Activated B cell treated with CpG ODN at 0.5 μM for 24 hours (primary cell): ENCODE measurements around the gene ADAMTS17. TPM values are rescaled to one million over a fixed set of nuclear protein-coding genes. Genes with fewer than 3 reads are reported as not detected.

Experiments
- ATAC-seq: fragments of 200-7000 bp; cut with Tn5 transposase; one replicate; pipeline ENCODE4 v1.10.0; 2021; ENCODE audit warnings: low read depth, mild to moderate bottlenecking, moderate library complexity
- CTCF ChIA-PET: fragments of 350-600 bp; sonication (Branson Sonifier 250); formaldehyde crosslinking; loops from one replicate; lab custom pipeline; 2021; ENCODE audit warnings: antibody characterized with exemption; lab: Charles Lee
- POLR2A ChIA-PET: fragments of 350-600 bp; sonication (Branson Sonifier 250); formaldehyde crosslinking; loops from one replicate; lab custom pipeline; 2021; ENCODE audit warnings: antibody characterized with exemption; lab: Charles Lee
- DNase-seq: peaks from one replicate; pipeline ENCODE4 v3.0.0; 2022
- H3K27ac Mint-ChIP-seq: one replicate; pipeline ENCODE4 v1.8.0; 2020; ENCODE audit warnings: mixed read lengths
- H3K27me3 Mint-ChIP-seq: one replicate; pipeline ENCODE4 v1.8.0; 2021; ENCODE audit warnings: mixed read lengths
- H3K36me3 Mint-ChIP-seq: one replicate; pipeline ENCODE4 v1.8.0; 2021; ENCODE audit warnings: low read depth, mixed read lengths
- H3K4me1 Mint-ChIP-seq: one replicate; pipeline ENCODE4 v1.8.0; 2021; ENCODE audit warnings: mixed read lengths
- H3K4me3 Mint-ChIP-seq: one replicate; pipeline ENCODE4 v1.8.0; 2020; ENCODE audit warnings: mild to moderate bottlenecking, mixed read lengths
- H3K9me3 Mint-ChIP-seq: one replicate; pipeline ENCODE4 v1.8.0; 2020; ENCODE audit warnings: mixed read lengths
- intact Hi-C: fragments of 100-400 bp; cut with micrococcal nuclease; formaldehyde crosslinking; loops from one replicate; pipeline ENCODE4 v1.15.1; 2024
- total RNA-seq: library from RNA; stranded (reverse); gene quantifications from 2 replicates; pipeline ENCODE4 v1.2.3, GENCODE V29; 2022
- TF ChIP-seq, protein P1 (sequence below): fragments of 200-600 bp; IDR thresholded peaks from one replicate; pipeline ENCODE4 v1.8.0; 2022; ENCODE audit warnings: antibody characterized with exemption, mild to moderate bottlenecking

ADAMTS17 gene
- total RNA-seq, 1 donor from 2014 or later = 1.6 TPM

DNA sequence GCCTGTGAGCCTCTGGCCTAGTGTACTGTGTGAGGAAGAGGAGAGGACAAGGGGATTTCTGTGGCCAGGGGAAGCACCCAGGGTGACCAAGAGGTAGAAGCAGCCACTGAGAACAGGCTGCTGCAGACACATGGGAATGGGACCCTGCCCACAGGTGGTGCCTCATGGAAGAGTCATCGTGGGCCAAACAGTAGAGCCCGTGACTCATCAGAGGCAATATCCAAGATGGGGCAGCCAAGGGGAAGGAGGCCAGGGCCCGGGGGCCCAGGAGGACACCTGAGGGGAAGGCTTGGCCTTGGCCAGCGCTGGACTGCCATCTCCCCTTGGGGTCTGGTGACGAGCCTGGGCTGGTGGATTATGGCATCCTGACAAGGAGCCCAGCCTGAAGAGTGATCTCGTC, 333.5 kb downstream of the ADAMTS17 start:
- intact Hi-C loops = no loop called here
- Mint-ChIP-seq H3K36me3 (no peaks in the 10 kb centered on the region), H3K27me3 (peaks cover 3% of the 10 kb centered on the region), H3K4me3 (no peak overlapping the region), H3K9me3 (peaks cover 4% of the 10 kb centered on the region), H3K27ac (no peak overlapping the region), H3K4me1 (no peaks in the 10 kb centered on the region)
- no peak for ATAC-seq
- TF ChIP-seq, protein P1, sequence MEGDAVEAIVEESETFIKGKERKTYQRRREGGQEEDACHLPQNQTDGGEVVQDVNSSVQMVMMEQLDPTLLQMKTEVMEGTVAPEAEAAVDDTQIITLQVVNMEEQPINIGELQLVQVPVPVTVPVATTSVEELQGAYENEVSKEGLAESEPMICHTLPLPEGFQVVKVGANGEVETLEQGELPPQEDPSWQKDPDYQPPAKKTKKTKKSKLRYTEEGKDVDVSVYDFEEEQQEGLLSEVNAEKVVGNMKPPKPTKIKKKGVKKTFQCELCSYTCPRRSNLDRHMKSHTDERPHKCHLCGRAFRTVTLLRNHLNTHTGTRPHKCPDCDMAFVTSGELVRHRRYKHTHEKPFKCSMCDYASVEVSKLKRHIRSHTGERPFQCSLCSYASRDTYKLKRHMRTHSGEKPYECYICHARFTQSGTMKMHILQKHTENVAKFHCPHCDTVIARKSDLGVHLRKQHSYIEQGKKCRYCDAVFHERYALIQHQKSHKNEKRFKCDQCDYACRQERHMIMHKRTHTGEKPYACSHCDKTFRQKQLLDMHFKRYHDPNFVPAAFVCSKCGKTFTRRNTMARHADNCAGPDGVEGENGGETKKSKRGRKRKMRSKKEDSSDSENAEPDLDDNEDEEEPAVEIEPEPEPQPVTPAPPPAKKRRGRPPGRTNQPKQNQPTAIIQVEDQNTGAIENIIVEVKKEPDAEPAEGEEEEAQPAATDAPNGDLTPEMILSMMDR = no peak
- ChIA-PET POLR2A (no interaction called here), CTCF (no interaction called here)
- DNase-seq = no peak

DNA sequence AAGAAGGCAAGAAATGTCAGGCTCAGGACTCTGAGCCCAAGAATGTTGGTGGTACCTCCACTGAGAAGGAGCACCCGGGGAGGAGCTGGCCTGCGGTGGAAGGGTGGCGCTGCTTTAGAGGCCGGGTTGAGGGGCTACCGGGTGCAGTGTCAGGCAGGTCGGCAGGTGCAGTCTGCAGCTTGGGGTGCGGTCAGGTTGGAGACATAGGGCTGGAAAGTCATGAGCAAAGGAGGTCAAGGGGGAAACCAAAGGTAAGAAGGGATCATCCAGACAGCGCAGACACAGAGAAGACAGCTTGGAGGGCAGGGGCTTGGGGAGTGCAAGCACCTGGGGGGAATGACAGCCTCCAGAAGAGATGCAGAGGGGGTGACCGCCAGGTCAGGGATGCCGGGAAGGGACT, 334.2 kb downstream of the ADAMTS17 start:
- ChIA-PET POLR2A (no interaction called here), CTCF (no interaction called here)
- Mint-ChIP-seq H3K27me3 (peaks cover 3% of the 10 kb centered on the region), H3K27ac (no peak overlapping the region), H3K4me1 (no peaks in the 10 kb centered on the region), H3K9me3 (peaks cover 4% of the 10 kb centered on the region), H3K4me3 (no peak overlapping the region), H3K36me3 (no peaks in the 10 kb centered on the region)
- intact Hi-C loops = no loop called here
- no peak for ATAC-seq
- no peak for DNase-seq
- TF ChIP-seq, protein P1 = no peak

DNA sequence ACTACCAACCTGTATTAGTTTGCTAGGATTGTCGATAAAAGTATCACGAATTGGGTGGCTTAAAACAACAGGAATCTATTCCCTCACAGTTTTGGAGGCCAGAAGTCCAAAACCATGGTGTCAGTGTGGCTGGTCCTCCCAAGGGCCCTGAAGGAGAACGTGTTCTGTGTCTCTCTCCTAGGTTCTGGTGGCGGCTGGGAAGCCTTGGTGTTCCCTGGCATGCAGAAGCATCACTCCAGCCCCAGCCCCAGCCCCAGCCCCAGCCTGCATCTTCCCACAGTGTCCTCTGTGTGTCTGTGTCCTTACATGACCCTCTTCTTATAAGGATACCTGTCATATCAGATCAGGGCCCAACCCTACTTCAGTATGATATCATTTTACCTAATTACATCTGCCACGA, 336.1 kb downstream of the ADAMTS17 start:
- intact Hi-C loops = no loop called here
- H3K4me3 Mint-ChIP-seq = no peak overlapping the region
- ChIA-PET POLR2A (no interaction called here), CTCF (no interaction called here)
- TF ChIP-seq, protein P1 = no peak
- H3K27me3 Mint-ChIP-seq = peaks cover 3% of the 10 kb centered on the region
- H3K27ac Mint-ChIP-seq = no peak overlapping the region
- H3K9me3 Mint-ChIP-seq = peaks cover 4% of the 10 kb centered on the region
- H3K36me3 Mint-ChIP-seq = no peaks in the 10 kb centered on the region
- DNase-seq (no peak), ATAC-seq (no peak)
- H3K4me1 Mint-ChIP-seq = no peaks in the 10 kb centered on the region

DNA sequence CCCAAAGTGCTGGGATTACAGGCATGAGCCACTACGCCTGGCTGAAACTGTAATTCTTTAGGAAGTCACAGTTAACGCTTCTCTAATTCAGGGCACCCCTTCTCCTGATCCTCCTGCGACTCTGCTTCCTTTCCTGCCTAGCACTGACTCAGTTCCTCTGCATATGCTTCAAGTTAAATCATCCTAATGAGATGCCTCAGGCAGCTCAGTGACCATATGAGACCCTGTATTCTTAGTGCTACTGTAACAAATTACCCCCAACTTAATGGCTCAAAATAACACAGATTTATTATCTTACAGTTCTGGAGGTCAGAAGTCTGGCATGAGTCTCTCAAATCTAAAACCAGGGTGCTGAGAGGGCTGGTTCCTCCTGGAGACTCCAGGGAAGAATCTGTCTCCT, 336.8 kb downstream of the ADAMTS17 start:
- H3K27ac Mint-ChIP-seq = no peak overlapping the region
- H3K4me3 Mint-ChIP-seq = no peak overlapping the region
- ATAC-seq = no peak
- H3K4me1 Mint-ChIP-seq = no peaks in the 10 kb centered on the region
- no peaks in the 10 kb centered on the region for H3K36me3 Mint-ChIP-seq
- intact Hi-C loops = no loop called here
- TF ChIP-seq, protein P1 = no peak
- ChIA-PET POLR2A (no interaction called here), CTCF (no interaction called here)
- peaks cover 2% of the 10 kb centered on the region for H3K27me3 Mint-ChIP-seq
- no peak for DNase-seq
- peaks cover 4% of the 10 kb centered on the region for H3K9me3 Mint-ChIP-seq

DNA sequence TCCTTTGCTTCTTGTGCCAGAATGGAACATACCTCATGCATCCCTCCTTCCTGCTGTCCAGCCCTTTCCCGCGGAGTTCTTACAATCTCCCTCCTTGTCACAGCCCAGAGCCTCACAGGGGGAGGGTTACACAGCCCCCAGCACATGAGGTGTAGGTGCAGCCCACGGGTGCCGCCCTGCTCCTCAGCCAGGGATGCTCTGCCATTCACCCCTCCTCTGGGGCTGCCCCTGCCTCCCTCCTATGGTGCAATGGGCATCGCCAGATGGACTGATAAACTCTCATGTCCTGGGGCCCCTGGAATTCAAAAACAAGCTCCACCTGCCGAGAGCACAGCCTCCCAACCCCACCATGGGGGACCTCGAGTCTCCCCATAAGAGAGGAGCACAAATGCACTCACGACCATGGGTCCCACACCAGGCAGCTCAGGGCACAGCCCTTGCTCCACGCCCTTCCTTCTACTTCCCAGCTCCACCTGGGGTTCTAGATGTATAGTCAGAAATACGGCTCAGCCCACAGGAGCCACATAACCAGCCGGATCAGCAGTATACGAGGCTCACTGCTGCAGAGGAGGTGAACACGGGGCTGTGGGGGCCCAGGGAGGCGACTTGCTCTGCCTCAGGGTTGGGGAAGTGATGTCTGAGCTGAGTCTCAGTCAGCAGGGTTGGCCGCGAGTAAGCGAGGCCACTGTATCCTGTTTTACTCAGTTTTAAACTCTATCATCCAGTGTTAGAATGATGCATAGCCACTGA, 338.8 kb downstream of the ADAMTS17 start:
- no peak overlapping the region for H3K27ac Mint-ChIP-seq
- intact Hi-C loops = no loop called here
- no peak overlapping the region for H3K4me3 Mint-ChIP-seq
- TF ChIP-seq, protein P1 = no peak
- H3K36me3 Mint-ChIP-seq = no peaks in the 10 kb centered on the region
- no peak for ATAC-seq
- no peaks in the 10 kb centered on the region for H3K4me1 Mint-ChIP-seq
- no peaks in the 10 kb centered on the region for H3K27me3 Mint-ChIP-seq
- CTCF ChIA-PET = no interaction called here
- DNase-seq = no peak
- POLR2A ChIA-PET = no interaction called here
- peaks cover 4% of the 10 kb centered on the region for H3K9me3 Mint-ChIP-seq
